ENCODE results near the gene KNG1.

KNG1 gene

GRCh38 chr3:186750316-186750715 is 33.2 kb downstream of the KNG1 start:
- H3K4me3 Mint-ChIP-seq = no peak overlapping the region
- no peaks in the 10 kb centered on the region for H3K9me3 Mint-ChIP-seq
- H3K27me3 Mint-ChIP-seq (ENCODE audit: low read depth, poor library complexity) = peaks cover 4% of the 10 kb centered on the region
- peaks cover 10% of the 10 kb centered on the region for H3K4me1 Mint-ChIP-seq
- no peak for DNase-seq
- no peaks in the 10 kb centered on the region for H3K36me3 Mint-ChIP-seq (ENCODE audit: low read depth)
- TF ChIP-seq CTCF (IDR thresholded peaks at IDR 0.05) = no peak
- no peak overlapping the region for H3K27ac Mint-ChIP-seq

GRCh38 chr3:186751480-186751879 is 34.3 kb downstream of the KNG1 start:
- Mint-ChIP-seq H3K27ac (no peak overlapping the region), H3K9me3 (no peaks in the 10 kb centered on the region), H3K36me3 (ENCODE audit: low read depth) (no peaks in the 10 kb centered on the region)

GRCh38 chr3:186754006-186754405 is 36.8 kb downstream of the KNG1 start:
- TF ChIP-seq CTCF (IDR thresholded peaks at IDR 0.05) = no peak
- Mint-ChIP-seq H3K27ac (no peak overlapping the region), H3K27me3 (ENCODE audit: low read depth, poor library complexity) (peaks cover 8% of the 10 kb centered on the region), H3K4me3 (no peak overlapping the region), H3K4me1 (peaks cover 3% of the 10 kb centered on the region), H3K9me3 (no peaks in the 10 kb centered on the region), H3K36me3 (ENCODE audit: low read depth) (no peaks in the 10 kb centered on the region)
- no peak for DNase-seq

More at GRCh38 chr3:186751480-186751879, 34.3 kb downstream of the KNG1 start:
- H3K4me3 Mint-ChIP-seq = no peak overlapping the region
- no peak for DNase-seq
- peaks cover 3% of the 10 kb centered on the region for H3K4me1 Mint-ChIP-seq
- H3K27me3 Mint-ChIP-seq (ENCODE audit: low read depth, poor library complexity) = peaks cover 4% of the 10 kb centered on the region
- no peak for TF ChIP-seq CTCF (IDR thresholded peaks at IDR 0.05)

GRCh38 chr3:186754871-186755270 is 37.7 kb downstream of the KNG1 start:
- H3K4me3 Mint-ChIP-seq = no peak overlapping the region
- no peaks in the 10 kb centered on the region for H3K36me3 Mint-ChIP-seq (ENCODE audit: low read depth)
- TF ChIP-seq CTCF (IDR thresholded peaks at IDR 0.05) = no peak
- no peak for DNase-seq
- H3K27me3 Mint-ChIP-seq (ENCODE audit: low read depth, poor library complexity) = peaks cover 7% of the 10 kb centered on the region
- no peaks in the 10 kb centered on the region for H3K9me3 Mint-ChIP-seq
- no peak overlapping the region for H3K27ac Mint-ChIP-seq
- H3K4me1 Mint-ChIP-seq = peaks cover 3% of the 10 kb centered on the region

GRCh38 chr3:186757214-186757613 is 40.1 kb downstream of the KNG1 start:
- H3K36me3 Mint-ChIP-seq (ENCODE audit: low read depth) = no peaks in the 10 kb centered on the region
- H3K4me1 Mint-ChIP-seq = peaks cover 3% of the 10 kb centered on the region
- TF ChIP-seq CTCF (IDR thresholded peaks at IDR 0.05) = no peak
- DNase-seq = no peak
- H3K9me3 Mint-ChIP-seq = no peaks in the 10 kb centered on the region
- H3K4me3 Mint-ChIP-seq = no peak overlapping the region
- H3K27me3 Mint-ChIP-seq (ENCODE audit: low read depth, poor library complexity) = peaks cover 14% of the 10 kb centered on the region
- H3K27ac Mint-ChIP-seq = no peak overlapping the region

- DNase-seq = no peak
- no peaks in the 10 kb centered on the region for H3K9me3 Mint-ChIP-seq
- H3K36me3 Mint-ChIP-seq (ENCODE audit: low read depth) = no peaks in the 10 kb centered on the region
- no peak overlapping the region for H3K4me3 Mint-ChIP-seq
- peaks cover 17% of the 10 kb centered on the region for H3K27me3 Mint-ChIP-seq (ENCODE audit: low read depth, poor library complexity)
- H3K27ac Mint-ChIP-seq = no peak overlapping the region
- peaks cover 3% of the 10 kb centered on the region for H3K4me1 Mint-ChIP-seq
- TF ChIP-seq CTCF (IDR thresholded peaks at IDR 0.05) = no peak
Observed at GRCh38 chr3:186757686-186758220, 40.6 kb downstream of the KNG1 start.

Measured in nephron progenitor cell (in vitro differentiated cells).